ENCODE measurements around the gene INAVA.

The INAVA gene

DNA sequence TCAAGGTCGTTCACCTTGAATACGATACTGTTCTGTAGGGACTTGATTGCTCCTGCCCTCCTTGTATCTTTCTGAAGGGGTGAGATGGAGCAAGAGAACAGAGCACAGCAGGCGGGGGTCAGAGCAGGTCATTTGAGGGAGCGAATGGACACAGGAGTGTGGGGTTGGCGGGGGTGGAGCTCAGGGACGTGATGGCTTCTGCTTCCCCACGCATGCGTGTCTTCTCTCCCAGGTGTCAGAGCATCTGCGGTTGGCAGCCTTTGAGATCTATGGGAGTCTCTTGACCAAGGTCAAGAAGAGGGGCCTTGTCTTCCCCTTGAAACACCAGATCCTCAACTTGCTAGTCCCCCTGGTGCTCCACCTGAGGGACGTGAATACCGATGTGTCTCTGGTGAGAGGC, 63.9 kb downstream of the INAVA start:
- Histone ChIP-seq H3F3A (ENCODE audit: insufficient read depth, low read length) (no peaks in the 10 kb centered on the region), H3K4me1 (ENCODE audit: low read length) (no peaks in the 10 kb centered on the region), H3K4me3 (ENCODE audit: low read length) (no peak overlapping the region), H3K9ac (ENCODE audit: low read length) (no peak overlapping the region), H3K36me3 (replicated peaks; ENCODE audit: insufficient read depth, low read length) (no peaks in the 10 kb centered on the region), H3K4me2 (ENCODE audit: low read depth, low read length) (no peak overlapping the region), H3K27ac (ENCODE audit: low read length) (no peak overlapping the region), H3K9me3 (replicated peaks; ENCODE audit: insufficient read depth, low read length) (no peaks in the 10 kb centered on the region), H3K9me2 (replicated peaks; ENCODE audit: insufficient read depth, low read length) (no peaks in the 10 kb centered on the region), H3K79me2 (ENCODE audit: low read length) (no peaks in the 10 kb centered on the region), H2AFZ (ENCODE audit: low read length) (no peak overlapping the region), H3K27me3 (replicated peaks; ENCODE audit: insufficient read depth, low read length) (no peaks in the 10 kb centered on the region), H4K20me1 (ENCODE audit: insufficient read depth, low read length) (no peaks in the 10 kb centered on the region)
- DNase-seq: no peak
- no peak for TF ChIP-seq EZH2 (optimal IDR thresholded peaks at IDR 0.05; ENCODE audit: low read depth, low read length)
- TF ChIP-seq, protein P1, sequence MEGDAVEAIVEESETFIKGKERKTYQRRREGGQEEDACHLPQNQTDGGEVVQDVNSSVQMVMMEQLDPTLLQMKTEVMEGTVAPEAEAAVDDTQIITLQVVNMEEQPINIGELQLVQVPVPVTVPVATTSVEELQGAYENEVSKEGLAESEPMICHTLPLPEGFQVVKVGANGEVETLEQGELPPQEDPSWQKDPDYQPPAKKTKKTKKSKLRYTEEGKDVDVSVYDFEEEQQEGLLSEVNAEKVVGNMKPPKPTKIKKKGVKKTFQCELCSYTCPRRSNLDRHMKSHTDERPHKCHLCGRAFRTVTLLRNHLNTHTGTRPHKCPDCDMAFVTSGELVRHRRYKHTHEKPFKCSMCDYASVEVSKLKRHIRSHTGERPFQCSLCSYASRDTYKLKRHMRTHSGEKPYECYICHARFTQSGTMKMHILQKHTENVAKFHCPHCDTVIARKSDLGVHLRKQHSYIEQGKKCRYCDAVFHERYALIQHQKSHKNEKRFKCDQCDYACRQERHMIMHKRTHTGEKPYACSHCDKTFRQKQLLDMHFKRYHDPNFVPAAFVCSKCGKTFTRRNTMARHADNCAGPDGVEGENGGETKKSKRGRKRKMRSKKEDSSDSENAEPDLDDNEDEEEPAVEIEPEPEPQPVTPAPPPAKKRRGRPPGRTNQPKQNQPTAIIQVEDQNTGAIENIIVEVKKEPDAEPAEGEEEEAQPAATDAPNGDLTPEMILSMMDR (IDR thresholded peaks at IDR 0.05; ENCODE audit: low read length): no peak
- no peak for TF ChIP-seq EZH2phosphoT487 (IDR thresholded peaks at IDR 0.05; ENCODE audit: low read length)

DNA sequence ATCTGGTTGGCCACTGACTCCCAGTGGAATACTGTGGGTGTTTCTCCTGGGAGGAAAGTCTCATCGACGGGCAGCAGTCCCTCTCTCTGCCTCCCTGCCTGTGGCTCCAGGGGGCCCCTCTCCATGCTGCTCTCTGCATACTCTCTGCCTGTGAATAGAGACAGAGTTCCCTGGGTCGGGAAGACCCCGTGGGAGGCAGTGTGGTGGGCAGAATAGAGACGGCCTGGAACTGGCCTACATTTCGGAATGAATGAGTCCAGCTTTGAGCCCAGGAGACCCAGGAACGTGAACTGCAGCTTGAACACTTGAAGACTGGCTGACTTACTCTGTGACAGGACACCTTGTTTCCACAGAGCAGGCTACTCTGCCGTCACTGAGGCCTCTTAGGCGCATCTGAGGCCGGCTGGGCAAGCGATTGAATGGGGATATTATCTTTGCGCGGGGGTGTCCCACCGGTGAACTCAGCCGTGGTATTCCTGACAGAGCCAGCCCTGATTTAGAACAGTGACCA, 64.8 kb downstream of the INAVA start:
- Histone ChIP-seq H3K9ac (ENCODE audit: low read length) (no peak overlapping the region), H3K4me3 (ENCODE audit: low read length) (no peak overlapping the region), H3K79me2 (ENCODE audit: low read length) (no peaks in the 10 kb centered on the region), H3K36me3 (replicated peaks; ENCODE audit: insufficient read depth, low read length) (no peaks in the 10 kb centered on the region), H3F3A (ENCODE audit: insufficient read depth, low read length) (no peaks in the 10 kb centered on the region), H3K27me3 (replicated peaks; ENCODE audit: insufficient read depth, low read length) (no peaks in the 10 kb centered on the region), H2AFZ (ENCODE audit: low read length) (no peak overlapping the region), H3K4me1 (ENCODE audit: low read length) (no peaks in the 10 kb centered on the region), H4K20me1 (ENCODE audit: insufficient read depth, low read length) (no peaks in the 10 kb centered on the region), H3K4me2 (ENCODE audit: low read depth, low read length) (no peak overlapping the region), H3K9me3 (replicated peaks; ENCODE audit: insufficient read depth, low read length) (no peaks in the 10 kb centered on the region), H3K27ac (ENCODE audit: low read length) (no peak overlapping the region), H3K9me2 (replicated peaks; ENCODE audit: insufficient read depth, low read length) (no peaks in the 10 kb centered on the region)
- no peak for DNase-seq
- TF ChIP-seq EZH2 (optimal IDR thresholded peaks at IDR 0.05; ENCODE audit: low read depth, low read length) (no peak), EZH2phosphoT487 (IDR thresholded peaks at IDR 0.05; ENCODE audit: low read length) (no peak)
- TF ChIP-seq, protein P1 (IDR thresholded peaks at IDR 0.05; ENCODE audit: low read length): no peak

DNA sequence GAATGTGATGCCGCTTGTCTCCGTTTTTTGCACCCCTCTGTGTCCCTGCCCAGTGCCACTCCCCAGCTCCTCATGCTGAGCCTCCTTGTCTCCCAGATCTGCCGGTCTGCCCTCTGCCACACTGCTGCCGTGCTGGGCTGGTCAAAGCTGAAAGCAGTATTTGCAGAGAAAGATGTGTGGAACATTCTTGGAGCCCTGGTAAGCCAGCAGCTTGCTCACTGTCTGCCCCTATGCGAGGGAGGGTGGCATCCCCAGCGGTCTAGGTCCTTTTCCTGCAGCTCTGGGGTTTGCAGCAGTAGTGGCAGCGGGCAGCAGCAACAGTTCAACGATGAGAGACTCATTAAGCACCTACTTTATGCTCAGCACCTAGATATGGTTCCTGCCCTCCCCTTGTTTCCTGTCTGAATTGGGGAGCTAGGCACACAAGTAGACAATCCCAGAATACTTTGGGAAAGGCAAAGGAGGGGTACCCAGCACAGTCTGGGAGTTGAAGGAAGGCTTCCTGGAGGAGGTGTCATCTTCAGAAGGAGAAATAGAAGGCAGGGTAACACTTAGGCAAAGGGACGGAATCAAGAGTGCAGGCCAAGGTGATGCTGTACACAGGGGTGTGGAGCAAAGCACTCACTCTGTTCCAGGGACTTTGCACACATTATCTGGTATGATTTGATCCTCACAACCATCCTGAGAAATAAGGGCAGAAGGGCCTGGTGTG, 65.7 kb downstream of the INAVA start:
- Histone ChIP-seq H3K4me2 (ENCODE audit: low read depth, low read length) (no peak overlapping the region), H3K36me3 (replicated peaks; ENCODE audit: insufficient read depth, low read length) (no peaks in the 10 kb centered on the region), H3K79me2 (ENCODE audit: low read length) (no peaks in the 10 kb centered on the region), H3K4me3 (ENCODE audit: low read length) (no peak overlapping the region), H3F3A (ENCODE audit: insufficient read depth, low read length) (no peaks in the 10 kb centered on the region), H3K27me3 (replicated peaks; ENCODE audit: insufficient read depth, low read length) (no peaks in the 10 kb centered on the region), H4K20me1 (ENCODE audit: insufficient read depth, low read length) (no peaks in the 10 kb centered on the region), H3K9ac (ENCODE audit: low read length) (no peak overlapping the region), H3K4me1 (ENCODE audit: low read length) (no peaks in the 10 kb centered on the region), H2AFZ (ENCODE audit: low read length) (no peak overlapping the region), H3K9me3 (replicated peaks; ENCODE audit: insufficient read depth, low read length) (no peaks in the 10 kb centered on the region), H3K9me2 (replicated peaks; ENCODE audit: insufficient read depth, low read length) (no peaks in the 10 kb centered on the region), H3K27ac (ENCODE audit: low read length) (no peak overlapping the region)
- no peak for DNase-seq
- TF ChIP-seq, protein P1 (IDR thresholded peaks at IDR 0.05; ENCODE audit: low read length): no peak
- no peak for TF ChIP-seq EZH2 (optimal IDR thresholded peaks at IDR 0.05; ENCODE audit: low read depth, low read length)
- no peak for TF ChIP-seq EZH2phosphoT487 (IDR thresholded peaks at IDR 0.05; ENCODE audit: low read length)

All from MM.1S (cell line).